Endodermal cell (in vitro differentiated cells): Measurements from ENCODE around the gene ABCB9. TPM values are rescaled to one million over a fixed set of nuclear protein-coding genes. Genes with fewer than 3 reads are reported as not detected.

Experiments used
- DNase-seq: peaks from one replicate; pipeline ENCODE4 v3.0.0-alpha.2; 2017
- H3K27ac ChIP-seq: 2 replicates; pipeline ENCODE4 v1.5.1; 2013; ENCODE audit warnings: mild to moderate bottlenecking, low read depth, low read length, moderate library complexity
- H3K27me3 ChIP-seq: 2 replicates; pipeline ENCODE4 v1.6.1; 2013; ENCODE audit warnings: mild to moderate bottlenecking, low read length, moderate library complexity; ENCODE audit not compliant: insufficient read depth, control insufficient read depth, poor library complexity, severe bottlenecking
- H3K36me3 ChIP-seq: 2 replicates; pipeline ENCODE4 v1.7.0; 2013; ENCODE audit warnings: mild to moderate bottlenecking, low read length, moderate library complexity; ENCODE audit not compliant: control insufficient read depth, insufficient read depth
- H3K4me1 ChIP-seq: one replicate; pipeline ENCODE4 v1.7.0; 2013; ENCODE audit warnings: low read length; ENCODE audit not compliant: control insufficient read depth, insufficient read depth
- H3K4me3 ChIP-seq: 2 replicates; pipeline ENCODE4 v1.5.1; 2013; ENCODE audit warnings: mild to moderate bottlenecking, low read length, moderate library complexity
- H3K9ac ChIP-seq: 2 replicates; pipeline ENCODE4 v1.6.1; 2013; ENCODE audit warnings: mild to moderate bottlenecking, low read length, moderate library complexity; ENCODE audit not compliant: poor library complexity, severe bottlenecking; ENCODE audit errors: extremely low read depth
- H3K9me3 ChIP-seq: 2 replicates; pipeline ENCODE4 v1.6.1; 2013; ENCODE audit warnings: mild to moderate bottlenecking, low read length, moderate library complexity; ENCODE audit not compliant: control insufficient read depth
- H3K27ac Mint-ChIP-seq: 2 replicates; pipeline ENCODE4 v1.8.0; 2020; ENCODE audit warnings: mixed read lengths
- H3K27me3 Mint-ChIP-seq: 2 replicates; pipeline ENCODE4 v1.8.0; 2021; ENCODE audit warnings: mild to moderate bottlenecking, mixed read lengths; ENCODE audit not compliant: insufficient read depth
- H3K36me3 Mint-ChIP-seq: 2 replicates; pipeline ENCODE4 v1.8.0; 2020; ENCODE audit warnings: low read depth, mixed read lengths
- H3K4me1 Mint-ChIP-seq: 2 replicates; pipeline ENCODE4 v1.8.0; 2020; ENCODE audit warnings: mixed read lengths
- H3K4me3 Mint-ChIP-seq: 2 replicates; pipeline ENCODE4 v1.8.0; 2020; ENCODE audit warnings: mild to moderate bottlenecking, moderate library complexity, mixed read lengths
- H3K9me3 Mint-ChIP-seq: 2 replicates; pipeline ENCODE4 v1.8.0; 2020; ENCODE audit warnings: mild to moderate bottlenecking, mixed read lengths
- WGBS, 2 experiments: methylation state at CpG; one replicate each; pipeline versions ENCODE4 v1.1.5 to v1.1.7; 2013; ENCODE audit warnings: missing lambda C conversion rate in 2 of 2, mixed read lengths in 1 of 2; ENCODE audit not compliant: insufficient coverage in 1 of 2, insufficient read length in 1 of 2; 5-methylcytosine and 5-hydroxymethylcytosine counted together
- total RNA-seq, 2 donors: library from RNA; stranded (reverse); fragmentation: NEBNext Ultra II Directional in 1 of 2; extraction: Animal tissue kit (Norgen Biotek cat#: 25700) in 1 of 2; gene quantifications; 2 replicates in 1 of 2; 3 replicates in 1 of 2; pipeline ENCODE4 v1.2.1, GENCODE V29; 2021
- TF ChIP-seq, protein P1 (sequence below): fragments of 200-600 bp; sonication (generic); conservative IDR thresholded peaks from 2 replicates; pipeline ENCODE4 v1.5.0; 2021; ENCODE audit warnings: antibody characterized with exemption, mild to moderate bottlenecking

The ABCB9 gene
- total RNA-seq, 2 donors from 2014 or later: 5.4 to 6.0 TPM

DNA sequence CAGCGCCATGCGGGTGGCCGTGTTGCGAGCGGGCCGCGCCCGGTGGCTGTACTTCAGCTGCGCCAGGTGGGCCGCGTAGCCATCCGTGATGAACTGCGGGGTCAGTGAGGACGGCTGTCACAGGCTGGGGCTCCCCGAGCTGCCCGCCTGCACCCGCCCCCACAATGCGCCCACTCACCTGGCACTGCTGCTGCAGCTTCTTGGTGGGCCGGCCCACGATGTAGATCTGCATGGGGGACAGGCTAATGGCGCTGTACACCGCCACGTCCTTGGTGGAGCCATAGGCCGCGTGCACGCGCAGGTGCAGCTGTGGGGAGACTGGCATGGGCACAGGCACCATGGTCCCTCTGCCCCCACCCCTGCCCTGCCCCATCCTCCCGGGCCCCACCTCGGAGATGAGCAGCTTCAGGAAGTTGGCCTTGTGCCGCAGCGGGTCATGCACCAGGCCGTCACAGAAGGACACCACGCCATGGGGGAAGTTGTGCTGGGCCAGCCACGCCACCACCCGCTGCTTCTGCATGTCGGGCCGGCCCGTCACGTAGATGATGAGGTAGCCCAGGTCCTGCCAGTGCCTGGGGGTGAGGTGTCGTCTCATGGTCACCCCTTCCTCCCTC, 20.1 kb upstream of the ABCB9 start:
- peaks cover 12% of the 10 kb centered on the region for H3K4me1 Mint-ChIP-seq
- Histone ChIP-seq H3K9ac (no peak overlapping the region), H3K27me3 (no peaks in the 10 kb centered on the region), H3K36me3 (peaks cover 13% of the 10 kb centered on the region), H3K4me3 (no peak overlapping the region), H3K4me1 (peaks cover 3% of the 10 kb centered on the region), H3K27ac (no peak overlapping the region), H3K9me3 (no peaks in the 10 kb centered on the region)
- no peak overlapping the region for H3K27ac Mint-ChIP-seq
- H3K36me3 Mint-ChIP-seq: peaks cover 3% of the 10 kb centered on the region
- H3K27me3 Mint-ChIP-seq: no peaks in the 10 kb centered on the region
- TF ChIP-seq, protein P1, sequence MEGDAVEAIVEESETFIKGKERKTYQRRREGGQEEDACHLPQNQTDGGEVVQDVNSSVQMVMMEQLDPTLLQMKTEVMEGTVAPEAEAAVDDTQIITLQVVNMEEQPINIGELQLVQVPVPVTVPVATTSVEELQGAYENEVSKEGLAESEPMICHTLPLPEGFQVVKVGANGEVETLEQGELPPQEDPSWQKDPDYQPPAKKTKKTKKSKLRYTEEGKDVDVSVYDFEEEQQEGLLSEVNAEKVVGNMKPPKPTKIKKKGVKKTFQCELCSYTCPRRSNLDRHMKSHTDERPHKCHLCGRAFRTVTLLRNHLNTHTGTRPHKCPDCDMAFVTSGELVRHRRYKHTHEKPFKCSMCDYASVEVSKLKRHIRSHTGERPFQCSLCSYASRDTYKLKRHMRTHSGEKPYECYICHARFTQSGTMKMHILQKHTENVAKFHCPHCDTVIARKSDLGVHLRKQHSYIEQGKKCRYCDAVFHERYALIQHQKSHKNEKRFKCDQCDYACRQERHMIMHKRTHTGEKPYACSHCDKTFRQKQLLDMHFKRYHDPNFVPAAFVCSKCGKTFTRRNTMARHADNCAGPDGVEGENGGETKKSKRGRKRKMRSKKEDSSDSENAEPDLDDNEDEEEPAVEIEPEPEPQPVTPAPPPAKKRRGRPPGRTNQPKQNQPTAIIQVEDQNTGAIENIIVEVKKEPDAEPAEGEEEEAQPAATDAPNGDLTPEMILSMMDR: no peak
- 96 to 98% methylated on average over 33 to 40 of the region's 40 CpGs for WGBS, 2 experiments
- H3K9me3 Mint-ChIP-seq: no peaks in the 10 kb centered on the region
- no peak overlapping the region for H3K4me3 Mint-ChIP-seq
- no peak for DNase-seq

DNA sequence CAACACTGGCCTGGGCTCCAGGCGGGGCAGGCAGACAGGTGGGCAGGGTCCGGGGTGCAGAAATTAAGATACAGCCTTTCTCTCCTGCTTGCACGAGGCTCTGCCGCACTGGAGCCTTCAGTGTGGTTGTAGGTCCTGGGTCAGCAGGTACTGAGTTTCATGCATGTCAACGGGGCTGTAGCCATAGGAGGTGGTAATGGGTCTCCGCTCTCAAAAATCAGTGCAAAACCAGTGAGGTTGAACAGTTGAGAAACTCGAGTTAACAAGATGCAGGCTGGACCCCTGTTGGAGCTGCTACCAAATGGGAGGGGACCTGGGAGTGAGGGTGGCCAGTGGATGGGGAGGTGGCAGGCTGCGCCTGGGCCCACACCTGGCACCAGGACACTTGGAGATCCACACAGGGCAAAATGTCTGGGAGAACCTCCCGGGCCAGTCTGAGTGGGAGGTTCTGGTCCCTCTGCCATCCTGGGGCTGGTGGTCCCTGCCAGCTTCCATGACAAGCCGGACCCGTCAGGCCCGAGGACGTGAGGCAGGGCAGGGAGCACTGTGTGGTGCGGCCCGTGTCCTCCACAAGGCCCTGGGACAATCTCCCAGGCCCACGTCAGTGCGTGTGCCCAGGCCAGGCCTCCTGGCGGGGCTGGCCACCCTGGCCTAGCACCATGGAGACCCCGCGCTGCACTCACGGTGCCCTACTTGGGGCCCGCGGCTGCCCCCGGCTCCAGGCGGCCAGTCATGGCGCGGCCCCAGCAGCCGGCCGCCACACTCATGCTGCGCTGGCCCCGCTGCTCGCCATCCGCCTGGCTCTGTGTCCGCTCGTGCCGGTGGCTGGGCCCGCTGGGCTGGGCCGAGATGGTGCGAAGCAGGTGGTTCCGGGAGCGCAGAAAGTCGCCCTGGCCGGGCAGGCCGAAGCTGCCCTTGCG, 19.3 kb upstream of the ABCB9 start:
- Mint-ChIP-seq H3K4me3 (no peak overlapping the region), H3K27me3 (no peaks in the 10 kb centered on the region)

GRCh38 chr12:122984612-122985337, 18.5 kb upstream of the ABCB9 start:
- DNase-seq: peak; percentile 57
- Histone ChIP-seq H3K27ac (peak overlapping the region; percentile 73), H3K4me1 (peaks cover 4% of the 10 kb centered on the region), H3K9ac (no peak overlapping the region), H3K27me3 (no peaks in the 10 kb centered on the region), H3K9me3 (no peaks in the 10 kb centered on the region), H3K36me3 (peaks cover 13% of the 10 kb centered on the region), H3K4me3 (no peak overlapping the region)
- Mint-ChIP-seq H3K36me3 (peaks cover 3% of the 10 kb centered on the region), H3K4me1 (peaks cover 12% of the 10 kb centered on the region), H3K4me3 (no peak overlapping the region), H3K27ac (peak overlapping the region; percentile 69), H3K27me3 (no peaks in the 10 kb centered on the region), H3K9me3 (no peaks in the 10 kb centered on the region)
- WGBS, 2 experiments: 89 to 91% methylated on average over 33 to 34 of the region's 34 CpGs
- TF ChIP-seq, protein P1: no peak

More for the DNA sequence above, 19.3 kb upstream of the ABCB9 start:
- Histone ChIP-seq H3K9ac (no peak overlapping the region), H3K36me3 (peaks cover 13% of the 10 kb centered on the region), H3K9me3 (no peaks in the 10 kb centered on the region), H3K27me3 (no peaks in the 10 kb centered on the region), H3K4me1 (peaks cover 3% of the 10 kb centered on the region), H3K27ac (no peak overlapping the region), H3K4me3 (no peak overlapping the region)
- no peak for DNase-seq
- WGBS, 2 experiments: 94 to 96% methylated on average over 35 to 45 of the region's 45 CpGs
- Mint-ChIP-seq H3K4me1 (peaks cover 12% of the 10 kb centered on the region), H3K27ac (no peak overlapping the region), H3K36me3 (peaks cover 3% of the 10 kb centered on the region), H3K9me3 (no peaks in the 10 kb centered on the region)
- TF ChIP-seq, protein P1: no peak
